Endometrial microvascular endothelial cells (primary cell): ENCODE results near the gene KIAA1755. TPM values are rescaled to one million over a fixed set of nuclear protein-coding genes. Genes with fewer than 3 reads are reported as not detected.

Experiments
- in situ Hi-C: cut with HindIII; loops from 2 replicates; pipeline ENCODE4 v1.10.0; 2017; ENCODE audit warnings: low sequenced_read_pairs, low pct_unique_long_range_greater_than_20kb; ENCODE audit errors: inconsistent ontology term
- total RNA-seq: library from RNA; depleted of rRNA; stranded (reverse); fragments of >200 nt; gene quantifications from one replicate; pipeline ENCODE4 v1.2.3, GENCODE V29; 2015; ENCODE audit errors: inconsistent ontology term

The KIAA1755 gene
- total RNA-seq, 1 donor from 2014 or later, result 1.0 TPM

- in situ Hi-C loops, result no loop called here
Measured at GRCh38 chr20:38225240-38225899, 35.2 kb downstream of the KIAA1755 start.

- in situ Hi-C loops, result no loop called here
Measured at GRCh38 chr20:38224531-38224930, 36.0 kb downstream of the KIAA1755 start.

GRCh38 chr20:38223743-38224100 lies 36.8 kb downstream of the KIAA1755 start:
- in situ Hi-C loops, result no loop called here

- in situ Hi-C loops, result no loop called here
Measured at GRCh38 chr20:38222923-38223742, 37.4 kb downstream of the KIAA1755 start.

- in situ Hi-C loops, result no loop called here
Measured at GRCh38 chr20:38222231-38222922, 38.2 kb downstream of the KIAA1755 start.

- in situ Hi-C loops, result no loop called here
Measured at GRCh38 chr20:38221119-38221589, 39.4 kb downstream of the KIAA1755 start.

- in situ Hi-C loops, result no loop called here
Measured at GRCh38 chr20:38220587-38221118, 39.9 kb downstream of the KIAA1755 start.

- in situ Hi-C loops, result no loop called here
Measured at GRCh38 chr20:38219006-38219950, 41.3 kb downstream of the KIAA1755 start.

GRCh38 chr20:38218566-38218885 lies 42.0 kb downstream of the KIAA1755 start:
- in situ Hi-C loops, result no loop called here

- in situ Hi-C loops, result no loop called here
Measured at GRCh38 chr20:38217791-38218565, 42.6 kb downstream of the KIAA1755 start.

- in situ Hi-C loops, result no loop called here
Measured at GRCh38 chr20:38216746-38217595, 43.6 kb downstream of the KIAA1755 start.

- in situ Hi-C loops, result no loop called here
Measured at GRCh38 chr20:38216201-38216600, 44.3 kb downstream of the KIAA1755 start.

- in situ Hi-C loops, result no loop called here
Measured at GRCh38 chr20:38215194-38216182, 45.0 kb downstream of the KIAA1755 start.

- in situ Hi-C loops, result no loop called here
Measured at GRCh38 chr20:38214256-38215193, 46.0 kb downstream of the KIAA1755 start.

- in situ Hi-C loops, result no loop called here
Measured at GRCh38 chr20:38213607-38213940, 47.0 kb downstream of the KIAA1755 start.
